ENCODE measurements around the gene SGMS1. TPM values are rescaled to one million over a fixed set of nuclear protein-coding genes. Genes with fewer than 3 reads are reported as not detected.
"Not testable (repeated sequence)": the region's sequence is repeated elsewhere in the genome, so short reads cannot be mapped to it uniquely, and the experiment has no call there.

Gene SGMS1
- total RNA-seq, 4 donors from 2014 or later: 64.3 to 132 (median 87.0) TPM

DNA sequence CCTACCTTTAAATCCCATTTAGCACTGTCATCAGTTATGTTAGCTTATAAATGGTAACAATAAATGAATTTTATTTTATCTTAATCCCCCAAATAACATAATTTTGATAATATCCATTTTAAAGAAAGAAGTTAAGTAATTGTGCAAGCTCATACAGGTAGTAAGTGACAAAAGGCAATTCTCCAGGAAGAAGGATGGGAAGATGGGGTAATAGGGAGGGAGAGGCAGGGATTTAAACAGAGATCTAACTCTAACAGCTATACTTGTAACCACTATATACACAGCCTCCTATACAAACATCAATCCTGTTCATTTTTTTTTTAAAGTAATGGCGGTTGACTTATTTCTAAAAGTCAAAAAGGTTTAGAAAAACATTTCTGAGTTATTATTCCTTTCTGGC, 119.4 kb downstream of the SGMS1 start:
- Histone ChIP-seq H3K4me1 (peaks cover 6 to 30% (median 28%) of the 10 kb centered on the region in 4 donors), H3K9me3 (no peaks in the 10 kb centered on the region), H3K27ac (replicated peaks in 1 of 4) (no peak overlapping the region), H3K4me3 (no peak overlapping the region), H3K36me3 (no peaks in the 10 kb centered on the region), H3K27me3 (no peaks in the 10 kb centered on the region)
- WGBS: 100% methylated on average over 1 of the region's 1 CpG
- intact Hi-C loops (cut with DNase I): no loop called here
- TF ChIP-seq EP300 (IDR thresholded peaks at IDR 0.05) (no peak), POLR2A (IDR thresholded peaks at IDR 0.05; ENCODE audit: low read depth) (no peak), POLR2AphosphoS5 (IDR thresholded peaks at IDR 0.05) (no peak)
- TF ChIP-seq, protein P1, sequence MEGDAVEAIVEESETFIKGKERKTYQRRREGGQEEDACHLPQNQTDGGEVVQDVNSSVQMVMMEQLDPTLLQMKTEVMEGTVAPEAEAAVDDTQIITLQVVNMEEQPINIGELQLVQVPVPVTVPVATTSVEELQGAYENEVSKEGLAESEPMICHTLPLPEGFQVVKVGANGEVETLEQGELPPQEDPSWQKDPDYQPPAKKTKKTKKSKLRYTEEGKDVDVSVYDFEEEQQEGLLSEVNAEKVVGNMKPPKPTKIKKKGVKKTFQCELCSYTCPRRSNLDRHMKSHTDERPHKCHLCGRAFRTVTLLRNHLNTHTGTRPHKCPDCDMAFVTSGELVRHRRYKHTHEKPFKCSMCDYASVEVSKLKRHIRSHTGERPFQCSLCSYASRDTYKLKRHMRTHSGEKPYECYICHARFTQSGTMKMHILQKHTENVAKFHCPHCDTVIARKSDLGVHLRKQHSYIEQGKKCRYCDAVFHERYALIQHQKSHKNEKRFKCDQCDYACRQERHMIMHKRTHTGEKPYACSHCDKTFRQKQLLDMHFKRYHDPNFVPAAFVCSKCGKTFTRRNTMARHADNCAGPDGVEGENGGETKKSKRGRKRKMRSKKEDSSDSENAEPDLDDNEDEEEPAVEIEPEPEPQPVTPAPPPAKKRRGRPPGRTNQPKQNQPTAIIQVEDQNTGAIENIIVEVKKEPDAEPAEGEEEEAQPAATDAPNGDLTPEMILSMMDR (IDR thresholded peaks at IDR 0.05): no peak
- DNase-seq (ENCODE audit: extremely low spot score): no peak

DNA sequence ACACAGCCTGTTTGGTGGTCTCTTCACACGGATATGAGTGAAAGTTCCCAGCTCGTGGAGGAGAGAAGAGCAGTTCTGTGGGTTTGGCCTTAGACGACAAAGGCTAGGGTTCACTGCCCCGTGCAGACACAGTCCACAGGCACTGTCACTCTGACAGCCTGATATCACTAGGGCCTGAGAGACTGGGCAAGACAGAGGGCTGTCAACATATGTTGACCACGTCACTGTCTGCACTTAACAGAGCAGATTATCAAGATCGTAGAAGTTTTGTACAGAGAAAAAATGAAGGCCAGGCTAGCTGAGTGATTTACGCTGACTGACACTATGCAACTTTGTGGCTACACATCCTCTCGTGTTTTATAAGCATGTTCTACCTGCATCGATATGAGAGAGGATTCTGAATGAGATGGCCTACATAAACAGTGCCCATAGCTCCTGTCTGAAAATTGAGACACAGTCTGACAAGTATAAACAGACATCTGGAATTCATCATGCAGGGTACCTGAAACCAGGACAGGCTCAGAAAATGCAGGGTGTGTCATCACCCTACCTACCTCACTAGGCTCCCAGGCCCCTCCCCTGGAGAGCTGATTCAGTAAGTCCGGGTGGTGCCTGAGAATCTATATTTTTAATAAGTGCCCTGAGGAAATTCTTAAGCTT, 120.0 kb downstream of the SGMS1 start:
- WGBS: 81% methylated on average over 7 of the region's 10 CpGs
- Histone ChIP-seq H3K9me3 (no peaks in the 10 kb centered on the region), H3K27me3 (no peaks in the 10 kb centered on the region), H3K27ac (replicated peaks in 1 of 4) (no peak overlapping the region), H3K4me3 (no peak overlapping the region), H3K36me3 (no peaks in the 10 kb centered on the region), H3K4me1 (peaks cover 6 to 26% (median 25%) of the 10 kb centered on the region in 4 donors)
- no peak for DNase-seq (ENCODE audit: extremely low spot score)
- intact Hi-C loops (cut with DNase I): no loop called here
- TF ChIP-seq, protein P1 (IDR thresholded peaks at IDR 0.05): no peak
- TF ChIP-seq POLR2A (IDR thresholded peaks at IDR 0.05; ENCODE audit: low read depth) (no peak), POLR2AphosphoS5 (IDR thresholded peaks at IDR 0.05) (no peak), EP300 (IDR thresholded peaks at IDR 0.05) (no peak)

DNA sequence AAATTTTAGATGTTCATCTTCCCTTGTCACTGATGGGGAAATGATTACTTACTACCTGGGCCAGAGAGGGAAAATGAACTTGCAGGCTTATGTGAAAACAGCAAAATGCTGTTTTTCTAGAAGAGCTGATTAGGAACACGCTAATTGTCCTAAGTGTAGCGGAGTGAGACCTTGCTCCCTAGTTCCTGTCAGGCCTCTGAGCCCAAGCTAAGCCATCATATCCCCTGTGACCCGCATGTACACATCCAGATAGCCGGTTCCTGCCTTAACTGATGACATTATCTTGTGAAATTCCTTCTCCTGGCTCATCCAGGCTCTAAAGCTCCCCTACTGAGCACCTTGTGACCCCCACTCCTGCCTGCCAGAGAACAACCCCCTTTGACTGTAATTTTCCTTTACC, 120.6 kb downstream of the SGMS1 start:
- H3K4me1 ChIP-seq: peaks cover 6 to 29% (median 26%) of the 10 kb centered on the region in 4 donors
- DNase-seq (ENCODE audit: extremely low spot score); H3K36me3 ChIP-seq; H3K4me3 ChIP-seq; intact Hi-C loops (cut with DNase I); H3K9me3 ChIP-seq; H3K27ac ChIP-seq (replicated peaks in 1 of 4); H3K27me3 ChIP-seq: not testable (repeated sequence)
- 98% methylated on average over 4 of the region's 4 CpGs for WGBS

DNA sequence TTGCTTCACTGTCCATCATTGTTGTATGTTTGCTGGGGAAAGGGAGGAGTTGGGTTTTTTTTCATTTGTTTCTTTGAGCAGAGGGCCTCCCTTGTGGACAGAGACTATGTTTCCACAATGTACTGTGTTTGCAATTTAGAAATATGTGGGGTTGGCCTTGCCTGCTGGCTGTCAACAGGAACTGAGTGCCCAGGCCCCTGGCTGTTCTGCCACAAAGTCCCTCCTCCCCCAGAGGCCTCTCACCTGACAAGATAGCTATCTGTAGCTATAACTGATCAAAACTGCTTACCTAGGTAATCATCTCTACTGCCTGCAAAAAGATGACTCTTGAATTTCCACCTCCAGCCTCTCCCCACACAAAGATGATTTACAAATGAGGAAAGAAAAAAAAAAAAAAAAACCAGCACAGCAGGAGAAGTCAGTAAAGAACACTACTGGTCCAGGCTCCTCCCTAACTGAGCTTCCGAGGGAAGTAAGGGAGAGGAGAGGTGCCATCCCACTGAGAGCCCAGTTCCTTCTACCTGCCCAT, 121.8 kb downstream of the SGMS1 start:
- H3K36me3 ChIP-seq: no peaks in the 10 kb centered on the region
- intact Hi-C loops (cut with DNase I): no loop called here
- H3K4me1 ChIP-seq: peaks cover 13 to 36% (median 33%) of the 10 kb centered on the region in 4 donors
- TF ChIP-seq EP300 (IDR thresholded peaks at IDR 0.05) (no peak), POLR2AphosphoS5 (IDR thresholded peaks at IDR 0.05) (no peak), POLR2A (IDR thresholded peaks at IDR 0.05; ENCODE audit: low read depth) (no peak)
- TF ChIP-seq, protein P1 (IDR thresholded peaks at IDR 0.05): no peak
- H3K27me3 ChIP-seq: no peaks in the 10 kb centered on the region
- 74% methylated on average over 1 of the region's 1 CpG for WGBS
- no peak overlapping the region for H3K27ac ChIP-seq (replicated peaks in 1 of 4)
- DNase-seq (ENCODE audit: extremely low spot score): no peak
- H3K4me3 ChIP-seq: no peak overlapping the region
- no peaks in the 10 kb centered on the region for H3K9me3 ChIP-seq

DNA sequence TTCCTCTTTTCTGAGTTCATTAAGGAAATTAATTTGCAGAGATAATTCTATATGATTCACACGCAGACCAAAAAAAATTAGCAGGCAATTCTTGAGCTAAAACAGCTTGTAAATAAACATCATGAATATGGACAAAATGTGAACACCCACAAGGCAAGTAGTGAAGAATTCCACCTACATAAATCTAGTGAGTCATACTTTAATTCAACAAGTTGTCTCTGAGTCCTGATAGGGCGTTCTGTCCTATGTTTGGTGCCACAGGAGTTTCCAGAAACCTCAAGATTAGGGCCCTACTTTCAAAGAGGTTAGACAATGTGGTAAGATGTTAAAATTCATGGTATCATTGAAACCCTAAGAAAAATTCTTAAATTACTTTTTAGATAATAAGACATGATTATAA, 122.3 kb downstream of the SGMS1 start:
- H3K9me3 ChIP-seq: no peaks in the 10 kb centered on the region
- H3K4me1 ChIP-seq: peaks cover 13 to 41% (median 35%) of the 10 kb centered on the region in 4 donors
- DNase-seq (ENCODE audit: extremely low spot score): no peak
- H3K36me3 ChIP-seq: no peaks in the 10 kb centered on the region
- no peaks in the 10 kb centered on the region for H3K27me3 ChIP-seq
- TF ChIP-seq, protein P1 (IDR thresholded peaks at IDR 0.05): no peak
- no peak for TF ChIP-seq EP300 (IDR thresholded peaks at IDR 0.05)
- no peak for TF ChIP-seq POLR2A (IDR thresholded peaks at IDR 0.05; ENCODE audit: low read depth)
- TF ChIP-seq POLR2AphosphoS5 (IDR thresholded peaks at IDR 0.05): no peak
- intact Hi-C loops (cut with DNase I): no loop called here
- no peak overlapping the region for H3K4me3 ChIP-seq
- WGBS: 80% methylated on average over 2 of the region's 2 CpGs
- H3K27ac ChIP-seq (replicated peaks in 1 of 4): no peak overlapping the region
